ENCODE measurements around the gene PSEN1. TPM values are rescaled to one million over a fixed set of nuclear protein-coding genes. Genes with fewer than 3 reads are reported as not detected.

Gene PSEN1
- total and polyA plus RNA-seq, 2 experiments from 2014 or later: 14.6 to 35.7 TPM

DNA sequence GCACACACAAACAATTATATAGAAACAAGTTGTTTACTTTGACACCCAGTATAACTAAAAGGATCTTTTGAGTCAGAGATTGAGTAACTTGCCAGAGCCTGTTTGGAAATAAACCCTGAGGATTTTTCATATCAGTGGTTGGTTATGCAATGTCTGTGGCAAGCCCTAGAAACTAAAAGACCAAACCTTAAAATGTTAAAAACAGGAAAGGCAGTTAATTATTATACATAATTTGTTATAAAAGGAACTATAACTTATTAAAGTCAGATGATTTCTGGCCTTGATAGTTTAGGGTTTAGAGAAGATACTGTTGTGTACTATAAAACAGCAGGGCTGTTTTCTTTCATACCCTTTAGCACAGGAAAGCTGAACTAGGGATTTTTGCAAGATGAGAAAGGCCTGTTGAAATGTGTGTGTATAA, 44.1 kb downstream of the PSEN1 start:
- H2AFZ ChIP-seq: no peak overlapping the region
- no peak overlapping the region for H3K4me2 ChIP-seq
- H3K27me3 ChIP-seq (ENCODE audit: insufficient read depth): no peaks in the 10 kb centered on the region
- no peak for TF ChIP-seq STAT1 (IDR thresholded peaks at IDR 0.05; ENCODE audit: unreplicated experiment)
- TF ChIP-seq EZH2phosphoT487 (IDR thresholded peaks at IDR 0.05; ENCODE audit: unreplicated experiment): no peak
- TF ChIP-seq, protein P1, sequence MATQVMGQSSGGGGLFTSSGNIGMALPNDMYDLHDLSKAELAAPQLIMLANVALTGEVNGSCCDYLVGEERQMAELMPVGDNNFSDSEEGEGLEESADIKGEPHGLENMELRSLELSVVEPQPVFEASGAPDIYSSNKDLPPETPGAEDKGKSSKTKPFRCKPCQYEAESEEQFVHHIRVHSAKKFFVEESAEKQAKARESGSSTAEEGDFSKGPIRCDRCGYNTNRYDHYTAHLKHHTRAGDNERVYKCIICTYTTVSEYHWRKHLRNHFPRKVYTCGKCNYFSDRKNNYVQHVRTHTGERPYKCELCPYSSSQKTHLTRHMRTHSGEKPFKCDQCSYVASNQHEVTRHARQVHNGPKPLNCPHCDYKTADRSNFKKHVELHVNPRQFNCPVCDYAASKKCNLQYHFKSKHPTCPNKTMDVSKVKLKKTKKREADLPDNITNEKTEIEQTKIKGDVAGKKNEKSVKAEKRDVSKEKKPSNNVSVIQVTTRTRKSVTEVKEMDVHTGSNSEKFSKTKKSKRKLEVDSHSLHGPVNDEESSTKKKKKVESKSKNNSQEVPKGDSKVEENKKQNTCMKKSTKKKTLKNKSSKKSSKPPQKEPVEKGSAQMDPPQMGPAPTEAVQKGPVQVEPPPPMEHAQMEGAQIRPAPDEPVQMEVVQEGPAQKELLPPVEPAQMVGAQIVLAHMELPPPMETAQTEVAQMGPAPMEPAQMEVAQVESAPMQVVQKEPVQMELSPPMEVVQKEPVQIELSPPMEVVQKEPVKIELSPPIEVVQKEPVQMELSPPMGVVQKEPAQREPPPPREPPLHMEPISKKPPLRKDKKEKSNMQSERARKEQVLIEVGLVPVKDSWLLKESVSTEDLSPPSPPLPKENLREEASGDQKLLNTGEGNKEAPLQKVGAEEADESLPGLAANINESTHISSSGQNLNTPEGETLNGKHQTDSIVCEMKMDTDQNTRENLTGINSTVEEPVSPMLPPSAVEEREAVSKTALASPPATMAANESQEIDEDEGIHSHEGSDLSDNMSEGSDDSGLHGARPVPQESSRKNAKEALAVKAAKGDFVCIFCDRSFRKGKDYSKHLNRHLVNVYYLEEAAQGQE (IDR thresholded peaks at IDR 0.05; ENCODE audit: unreplicated experiment): no peak
- TF ChIP-seq, protein P2, sequence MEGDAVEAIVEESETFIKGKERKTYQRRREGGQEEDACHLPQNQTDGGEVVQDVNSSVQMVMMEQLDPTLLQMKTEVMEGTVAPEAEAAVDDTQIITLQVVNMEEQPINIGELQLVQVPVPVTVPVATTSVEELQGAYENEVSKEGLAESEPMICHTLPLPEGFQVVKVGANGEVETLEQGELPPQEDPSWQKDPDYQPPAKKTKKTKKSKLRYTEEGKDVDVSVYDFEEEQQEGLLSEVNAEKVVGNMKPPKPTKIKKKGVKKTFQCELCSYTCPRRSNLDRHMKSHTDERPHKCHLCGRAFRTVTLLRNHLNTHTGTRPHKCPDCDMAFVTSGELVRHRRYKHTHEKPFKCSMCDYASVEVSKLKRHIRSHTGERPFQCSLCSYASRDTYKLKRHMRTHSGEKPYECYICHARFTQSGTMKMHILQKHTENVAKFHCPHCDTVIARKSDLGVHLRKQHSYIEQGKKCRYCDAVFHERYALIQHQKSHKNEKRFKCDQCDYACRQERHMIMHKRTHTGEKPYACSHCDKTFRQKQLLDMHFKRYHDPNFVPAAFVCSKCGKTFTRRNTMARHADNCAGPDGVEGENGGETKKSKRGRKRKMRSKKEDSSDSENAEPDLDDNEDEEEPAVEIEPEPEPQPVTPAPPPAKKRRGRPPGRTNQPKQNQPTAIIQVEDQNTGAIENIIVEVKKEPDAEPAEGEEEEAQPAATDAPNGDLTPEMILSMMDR (conservative IDR thresholded peaks at IDR 0.05; ENCODE audit: low read depth in 2 of 2): no peak
- TF ChIP-seq, protein P3, sequence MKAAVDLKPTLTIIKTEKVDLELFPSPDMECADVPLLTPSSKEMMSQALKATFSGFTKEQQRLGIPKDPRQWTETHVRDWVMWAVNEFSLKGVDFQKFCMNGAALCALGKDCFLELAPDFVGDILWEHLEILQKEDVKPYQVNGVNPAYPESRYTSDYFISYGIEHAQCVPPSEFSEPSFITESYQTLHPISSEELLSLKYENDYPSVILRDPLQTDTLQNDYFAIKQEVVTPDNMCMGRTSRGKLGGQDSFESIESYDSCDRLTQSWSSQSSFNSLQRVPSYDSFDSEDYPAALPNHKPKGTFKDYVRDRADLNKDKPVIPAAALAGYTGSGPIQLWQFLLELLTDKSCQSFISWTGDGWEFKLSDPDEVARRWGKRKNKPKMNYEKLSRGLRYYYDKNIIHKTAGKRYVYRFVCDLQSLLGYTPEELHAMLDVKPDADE (IDR thresholded peaks at IDR 0.05): no peak
- TF ChIP-seq POLR2AphosphoS5 (IDR thresholded peaks at IDR 0.05; ENCODE audit: low read depth): no peak
- TF ChIP-seq ZNF331 (CRISPR knock-in tag; IDR thresholded peaks at IDR 0.05; ENCODE audit: low read depth): no peak
- TF ChIP-seq CREB1 (CRISPR knock-in tag; IDR thresholded peaks at IDR 0.05; ENCODE audit: low read depth): no peak
- TF ChIP-seq ZNF114 (CRISPR knock-in tag; IDR thresholded peaks at IDR 0.05): no peak
- TF ChIP-seq EZH2 (IDR thresholded peaks at IDR 0.05; ENCODE audit: low read depth, unreplicated experiment): no peak
- TF ChIP-seq NANOG (IDR thresholded peaks at IDR 0.05; ENCODE audit: borderline replicate concordance): no peak
- TF ChIP-seq JUNB (IDR thresholded peaks at IDR 0.05; ENCODE audit: unreplicated experiment): no peak
- TF ChIP-seq, protein P4, sequence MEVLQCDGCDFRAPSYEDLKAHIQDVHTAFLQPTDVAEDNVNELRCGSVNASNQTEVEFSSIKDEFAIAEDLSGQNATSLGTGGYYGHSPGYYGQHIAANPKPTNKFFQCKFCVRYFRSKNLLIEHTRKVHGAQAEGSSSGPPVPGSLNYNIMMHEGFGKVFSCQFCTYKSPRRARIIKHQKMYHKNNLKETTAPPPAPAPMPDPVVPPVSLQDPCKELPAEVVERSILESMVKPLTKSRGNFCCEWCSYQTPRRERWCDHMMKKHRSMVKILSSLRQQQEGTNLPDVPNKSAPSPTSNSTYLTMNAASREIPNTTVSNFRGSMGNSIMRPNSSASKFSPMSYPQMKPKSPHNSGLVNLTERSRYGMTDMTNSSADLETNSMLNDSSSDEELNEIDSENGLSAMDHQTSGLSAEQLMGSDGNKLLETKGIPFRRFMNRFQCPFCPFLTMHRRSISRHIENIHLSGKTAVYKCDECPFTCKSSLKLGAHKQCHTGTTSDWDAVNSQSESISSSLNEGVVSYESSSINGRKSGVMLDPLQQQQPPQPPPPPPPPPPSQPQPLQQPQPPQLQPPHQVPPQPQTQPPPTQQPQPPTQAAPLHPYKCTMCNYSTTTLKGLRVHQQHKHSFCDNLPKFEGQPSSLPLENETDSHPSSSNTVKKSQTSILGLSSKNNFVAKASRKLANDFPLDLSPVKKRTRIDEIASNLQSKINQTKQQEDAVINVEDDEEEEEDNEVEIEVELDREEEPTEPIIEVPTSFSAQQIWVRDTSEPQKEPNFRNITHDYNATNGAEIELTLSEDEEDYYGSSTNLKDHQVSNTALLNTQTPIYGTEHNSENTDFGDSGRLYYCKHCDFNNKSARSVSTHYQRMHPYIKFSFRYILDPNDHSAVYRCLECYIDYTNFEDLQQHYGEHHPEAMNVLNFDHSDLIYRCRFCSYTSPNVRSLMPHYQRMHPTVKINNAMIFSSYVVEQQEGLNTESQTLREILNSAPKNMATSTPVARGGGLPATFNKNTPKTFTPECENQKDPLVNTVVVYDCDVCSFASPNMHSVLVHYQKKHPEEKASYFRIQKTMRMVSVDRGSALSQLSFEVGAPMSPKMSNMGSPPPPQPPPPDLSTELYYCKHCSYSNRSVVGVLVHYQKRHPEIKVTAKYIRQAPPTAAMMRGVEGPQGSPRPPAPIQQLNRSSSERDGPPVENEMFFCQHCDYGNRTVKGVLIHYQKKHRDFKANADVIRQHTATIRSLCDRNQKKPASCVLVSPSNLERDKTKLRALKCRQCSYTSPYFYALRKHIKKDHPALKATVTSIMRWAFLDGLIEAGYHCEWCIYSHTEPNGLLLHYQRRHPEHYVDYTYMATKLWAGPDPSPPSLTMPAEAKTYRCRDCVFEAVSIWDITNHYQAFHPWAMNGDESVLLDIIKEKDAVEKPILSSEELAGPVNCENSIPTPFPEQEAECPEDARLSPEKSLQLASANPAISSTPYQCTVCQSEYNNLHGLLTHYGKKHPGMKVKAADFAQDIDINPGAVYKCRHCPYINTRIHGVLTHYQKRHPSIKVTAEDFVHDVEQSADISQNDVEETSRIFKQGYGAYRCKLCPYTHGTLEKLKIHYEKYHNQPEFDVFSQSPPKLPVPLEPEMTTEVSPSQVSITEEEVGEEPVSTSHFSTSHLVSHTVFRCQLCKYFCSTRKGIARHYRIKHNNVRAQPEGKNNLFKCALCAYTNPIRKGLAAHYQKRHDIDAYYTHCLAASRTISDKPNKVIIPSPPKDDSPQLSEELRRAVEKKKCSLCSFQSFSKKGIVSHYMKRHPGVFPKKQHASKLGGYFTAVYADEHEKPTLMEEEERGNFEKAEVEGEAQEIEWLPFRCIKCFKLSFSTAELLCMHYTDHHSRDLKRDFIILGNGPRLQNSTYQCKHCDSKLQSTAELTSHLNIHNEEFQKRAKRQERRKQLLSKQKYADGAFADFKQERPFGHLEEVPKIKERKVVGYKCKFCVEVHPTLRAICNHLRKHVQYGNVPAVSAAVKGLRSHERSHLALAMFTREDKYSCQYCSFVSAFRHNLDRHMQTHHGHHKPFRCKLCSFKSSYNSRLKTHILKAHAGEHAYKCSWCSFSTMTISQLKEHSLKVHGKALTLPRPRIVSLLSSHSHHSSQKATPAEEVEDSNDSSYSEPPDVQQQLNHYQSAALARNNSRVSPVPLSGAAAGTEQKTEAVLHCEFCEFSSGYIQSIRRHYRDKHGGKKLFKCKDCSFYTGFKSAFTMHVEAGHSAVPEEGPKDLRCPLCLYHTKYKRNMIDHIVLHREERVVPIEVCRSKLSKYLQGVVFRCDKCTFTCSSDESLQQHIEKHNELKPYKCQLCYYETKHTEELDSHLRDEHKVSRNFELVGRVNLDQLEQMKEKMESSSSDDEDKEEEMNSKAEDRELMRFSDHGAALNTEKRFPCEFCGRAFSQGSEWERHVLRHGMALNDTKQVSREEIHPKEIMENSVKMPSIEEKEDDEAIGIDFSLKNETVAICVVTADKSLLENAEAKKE (CRISPR knock-in tag; IDR thresholded peaks at IDR 0.05): no peak
- H3K9me2 ChIP-seq (ENCODE audit: insufficient read depth): no peaks in the 10 kb centered on the region
- H3K27ac ChIP-seq (ENCODE audit: low read depth): no peak overlapping the region
- H3K79me2 ChIP-seq (replicated peaks; ENCODE audit: insufficient read depth): 0 out of 2 replicates have a peak, but pooled peaks cover 4% of the 10 kb centered on the region
- no peaks in the 10 kb centered on the region; the same call in 1 of the 2 replicates for H3K36me3 ChIP-seq (ENCODE audit: insufficient read depth)
- ATAC-seq: no peak
- peaks cover 19% of the 10 kb centered on the region; the same call in 2 of the 3 replicates for H3K4me1 Mint-ChIP-seq
- no peaks in the 10 kb centered on the region for H4K20me1 ChIP-seq (replicated peaks; ENCODE audit: insufficient read depth)
- H3K4me3 ChIP-seq: no peak overlapping the region
- H3K27ac Mint-ChIP-seq: no peak overlapping the region
- H3K9me3 Mint-ChIP-seq: peaks cover 6% of the 10 kb centered on the region
- H3K27me3 Mint-ChIP-seq (ENCODE audit: insufficient read depth, low read depth, poor library complexity): peaks cover 2% of the 10 kb centered on the region
- no peak overlapping the region for H3K4me3 Mint-ChIP-seq
- H3K4me1 ChIP-seq (ENCODE audit: insufficient read depth): peaks cover 3% of the 10 kb centered on the region
- H3F3A ChIP-seq (replicated peaks; ENCODE audit: low read depth): peaks cover 4% of the 10 kb centered on the region; the same call in 1 of the 2 replicates
- peaks cover 29% of the 10 kb centered on the region for H3K36me3 Mint-ChIP-seq (ENCODE audit: low read depth)
- no peak for DNase-seq (ENCODE audit: low spot score)
